Choroid plexus epithelial cell (primary cell): Measurements from ENCODE around the gene UGCG.
"Not testable (repeated sequence)": the region's sequence is repeated elsewhere in the genome, so short reads cannot be mapped to it uniquely, and the experiment has no call there.

Source experiments
- DNase-seq: peaks from one replicate; pipeline ENCODE4 v3.0.0-alpha.2; 2010; ENCODE audit warnings: low read depth
- H3K4me3 ChIP-seq: 2 replicates; pipeline ENCODE4 v1.5.1; 2011; ENCODE audit warnings: low read depth, mild to moderate bottlenecking, control low read depth, low read length, moderate library complexity
- CTCF ChIP-seq: conservative IDR thresholded peaks from 2 replicates; pipeline ENCODE4 v1.5.1; 2011; ENCODE audit warnings: low read depth, mild to moderate bottlenecking, control low read depth, inconsistent platforms, low read length, moderate library complexity

UGCG gene

DNA sequence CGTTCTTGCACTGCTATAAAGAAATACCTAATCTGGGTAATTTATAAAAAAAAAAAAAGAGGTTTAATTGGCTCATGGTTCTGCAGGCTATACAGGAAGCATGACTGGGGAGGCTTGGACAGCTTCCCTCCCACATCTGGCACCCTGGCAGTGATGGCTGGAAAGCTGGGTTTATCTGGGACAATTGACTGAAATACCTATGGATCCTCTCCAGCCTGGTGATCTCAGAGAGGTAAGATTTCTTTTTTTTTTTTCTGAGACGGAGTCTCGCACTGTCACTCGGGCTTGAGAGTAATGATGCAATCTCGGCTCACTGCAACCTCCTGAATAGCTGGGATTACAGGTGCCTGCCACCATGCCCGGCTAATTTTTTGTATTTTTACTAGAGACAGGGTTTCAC lies 22.7 kb upstream of the UGCG start:
- TF ChIP-seq CTCF, result no peak
- no peak for DNase-seq
- H3K4me3 ChIP-seq, result no peak overlapping the region

DNA sequence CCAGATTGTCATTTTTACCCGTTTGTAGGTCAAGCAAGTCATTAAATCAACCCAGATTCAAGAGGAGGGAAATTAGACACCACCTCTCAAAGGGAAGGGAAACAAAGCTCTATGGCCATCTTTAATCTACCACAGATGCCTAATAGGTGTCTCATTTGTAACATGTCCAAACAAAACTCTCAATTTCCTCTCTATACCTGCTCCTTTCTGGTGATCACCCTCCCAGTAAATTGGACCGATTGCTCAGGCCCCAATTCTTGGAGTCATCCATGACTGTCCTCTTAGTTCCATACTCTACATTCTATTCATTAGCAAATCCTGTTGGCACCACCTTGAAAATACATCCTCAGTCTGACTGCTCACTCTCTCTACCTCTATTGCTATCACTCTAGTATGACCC lies 22.1 kb upstream of the UGCG start:
- DNase-seq, result no peak
- H3K4me3 ChIP-seq, result no peak overlapping the region
- TF ChIP-seq CTCF, result no peak

GRCh38 chr9:111875291-111875690 lies 21.3 kb upstream of the UGCG start:
- not testable (repeated sequence) for DNase-seq

DNA sequence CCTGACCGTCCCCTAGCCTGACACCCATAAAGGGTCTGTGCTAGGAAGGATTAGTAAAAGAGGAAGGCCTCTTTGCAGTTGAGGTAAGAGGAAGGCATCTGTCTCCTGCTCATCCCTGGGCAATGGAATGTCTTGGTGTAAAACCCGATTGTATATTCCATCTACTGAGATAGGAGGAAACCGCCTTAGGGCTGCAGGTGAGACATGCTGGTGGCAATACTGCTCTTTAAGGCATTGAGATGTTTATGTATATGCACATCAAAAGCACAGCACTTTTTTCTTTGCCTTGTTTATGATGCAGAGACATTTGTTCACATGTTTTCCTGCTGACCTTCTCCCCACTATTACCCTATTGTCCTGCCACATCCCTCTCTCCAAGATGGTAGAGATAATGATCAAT lies 20.9 kb upstream of the UGCG start:
- not testable (repeated sequence) for H3K4me3 ChIP-seq, DNase-seq

More at GRCh38 chr9:111875291-111875690, 21.3 kb upstream of the UGCG start:
- H3K4me3 ChIP-seq, result not testable (repeated sequence)

GRCh38 chr9:111876179-111876578 lies 20.4 kb upstream of the UGCG start:
- TF ChIP-seq CTCF, result no peak
- no peak overlapping the region for H3K4me3 ChIP-seq
- DNase-seq, result no peak

GRCh38 chr9:111877420-111877819 lies 19.2 kb upstream of the UGCG start:
- no peak for DNase-seq
- no peak for TF ChIP-seq CTCF
- no peak overlapping the region for H3K4me3 ChIP-seq

GRCh38 chr9:111878946-111879345 lies 17.7 kb upstream of the UGCG start:
- H3K4me3 ChIP-seq, result no peak overlapping the region
- DNase-seq, result no peak
- TF ChIP-seq CTCF, result no peak

DNA sequence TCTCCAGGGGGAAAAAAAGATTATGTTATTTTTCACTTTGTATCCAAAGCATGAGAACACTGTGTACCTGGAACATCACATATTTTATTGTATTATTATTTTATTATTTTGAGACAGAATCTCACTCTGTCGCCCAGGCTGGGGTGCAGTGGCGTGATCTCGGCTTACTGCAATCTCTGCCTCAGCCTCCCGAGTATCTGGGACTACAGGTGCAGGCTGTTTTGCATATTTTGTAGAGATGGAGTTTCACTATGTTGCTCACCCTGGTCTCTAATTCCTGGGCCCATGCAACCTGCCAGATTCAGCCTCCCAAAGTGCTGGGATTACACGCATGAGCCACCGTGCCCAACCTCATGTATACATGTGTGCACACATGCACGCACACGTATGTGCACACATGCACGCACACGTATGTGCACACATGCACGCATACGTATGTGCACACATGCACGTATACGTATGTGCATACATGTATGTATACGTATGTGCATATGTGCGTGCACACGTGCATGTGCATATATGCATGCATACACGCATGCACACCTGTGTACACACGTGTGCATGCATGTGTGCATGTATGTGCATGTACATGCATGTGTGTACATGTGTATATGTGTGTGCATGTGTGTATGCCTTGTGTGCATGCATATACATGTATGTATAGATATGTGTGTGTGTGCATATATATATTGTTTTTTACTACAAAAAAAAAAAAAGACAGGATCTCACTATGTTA lies 9.5 kb upstream of the UGCG start:
- no peak for DNase-seq
- H3K4me3 ChIP-seq, result no peak overlapping the region
- no peak for TF ChIP-seq CTCF
